ENCODE data around the gene WRAP73. TPM values are rescaled to one million over a fixed set of nuclear protein-coding genes. Genes with fewer than 3 reads are reported as not detected.

Gene WRAP73
- total RNA-seq, 1 donor from 2014 or later, result 15.6 TPM

DNA sequence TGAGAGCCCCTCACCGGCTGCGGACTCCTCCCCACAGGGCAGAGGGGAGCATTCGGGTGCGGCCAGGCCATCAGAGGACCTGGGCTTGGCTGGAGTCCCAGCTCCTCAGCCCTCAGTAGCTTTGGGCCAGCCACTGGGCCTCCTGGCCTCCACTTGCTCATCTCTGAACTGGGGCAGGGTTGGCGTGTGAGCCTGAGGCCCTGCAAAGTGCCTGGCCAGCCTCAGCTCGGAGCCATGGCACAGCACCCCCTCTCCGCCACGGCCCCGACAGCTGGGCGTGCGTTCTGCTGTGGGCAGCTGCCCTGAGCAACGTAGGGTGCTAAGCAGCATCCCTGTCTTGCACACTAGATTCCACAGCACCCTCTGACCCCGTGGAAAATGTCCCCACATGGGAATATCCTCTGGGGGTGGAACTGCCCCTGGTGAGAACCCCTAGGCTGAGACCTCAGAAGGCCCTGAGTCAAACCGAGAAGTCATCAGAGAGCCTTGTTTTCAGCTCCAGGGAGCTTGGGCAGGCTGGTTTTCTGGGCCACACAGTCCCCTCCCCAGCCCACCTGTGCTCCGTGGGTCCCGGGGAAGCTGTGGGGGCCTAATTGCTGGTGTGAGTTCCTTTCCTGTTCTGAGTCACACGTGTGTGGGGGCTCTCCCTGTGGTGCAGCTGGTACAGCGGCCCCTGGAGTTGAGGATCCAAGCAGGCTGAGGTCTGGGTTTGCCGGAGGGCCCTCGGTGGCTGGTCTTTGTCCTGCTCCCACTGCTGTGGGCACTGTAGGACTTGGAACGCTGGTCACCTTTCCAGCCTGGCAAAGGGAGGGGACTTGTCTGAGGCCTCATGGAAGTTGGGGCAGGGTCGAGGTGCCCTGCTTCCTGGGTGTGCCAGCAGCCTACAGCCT, 26.9 kb upstream of the WRAP73 start:
- FAIRE-seq, result no peak
- no peaks in the 10 kb centered on the region for H3K36me3 Mint-ChIP-seq (ENCODE audit: low read depth, unreplicated experiment)

GRCh38 chr1:3675436-3675835, 25.5 kb upstream of the WRAP73 start:
- TF ChIP-seq EZH2 (IDR thresholded peaks at IDR 0.05; ENCODE audit: insufficient read depth, low read length) (no peak), CTCF (IDR thresholded peaks at IDR 0.05; ENCODE audit: insufficient read depth, low read depth, low read length) (no peak)
- Histone ChIP-seq H2AFZ (ENCODE audit: low read depth, low read length) (no peak overlapping the region), H3K27me3 (ENCODE audit: insufficient read depth, low read length) (peaks cover 7% of the 10 kb centered on the region), H3K36me3 (ENCODE audit: insufficient read depth, low read length) (no peaks in the 10 kb centered on the region), H3K4me3 (ENCODE audit: insufficient read depth, low read depth, low read length) (no peak overlapping the region), H3K4me1 (ENCODE audit: insufficient read depth, low read length) (peaks cover 6% of the 10 kb centered on the region), H3K4me2 (ENCODE audit: low read length) (no peak overlapping the region), H3K9me3 (ENCODE audit: insufficient read depth, low read depth, low read length) (no peaks in the 10 kb centered on the region), H3K79me2 (ENCODE audit: insufficient read depth, low read length) (no peaks in the 10 kb centered on the region), H3K27ac (ENCODE audit: low read depth, low read length) (no peak overlapping the region), H4K20me1 (ENCODE audit: insufficient read depth, low read length) (no peaks in the 10 kb centered on the region), H3K9ac (ENCODE audit: low read length) (no peak overlapping the region)
- no peaks in the 10 kb centered on the region for H3K36me3 Mint-ChIP-seq (ENCODE audit: low read depth, unreplicated experiment)
- FAIRE-seq, result no peak
- no peak overlapping the region for H3K27ac Mint-ChIP-seq (ENCODE audit: unreplicated experiment)
- no peak overlapping the region for H3K4me3 Mint-ChIP-seq (ENCODE audit: unreplicated experiment)
- peaks cover 38% of the 10 kb centered on the region for H3K27me3 Mint-ChIP-seq (ENCODE audit: low read depth, unreplicated experiment)
- H3K4me1 Mint-ChIP-seq (ENCODE audit: low read depth, unreplicated experiment), result peaks cover 6% of the 10 kb centered on the region
- no peak for DNase-seq (ENCODE audit: low read depth)
- H3K9me3 Mint-ChIP-seq (ENCODE audit: unreplicated experiment), result no peaks in the 10 kb centered on the region

More for the DNA sequence above, 26.9 kb upstream of the WRAP73 start:
- Histone ChIP-seq H3K4me3 (ENCODE audit: insufficient read depth, low read depth, low read length) (no peak overlapping the region), H4K20me1 (ENCODE audit: insufficient read depth, low read length) (no peaks in the 10 kb centered on the region), H3K27ac (ENCODE audit: low read depth, low read length) (no peak overlapping the region), H3K4me1 (ENCODE audit: insufficient read depth, low read length) (peaks cover under 1% of the 10 kb centered on the region), H3K27me3 (ENCODE audit: insufficient read depth, low read length) (peaks cover 7% of the 10 kb centered on the region), H3K36me3 (ENCODE audit: insufficient read depth, low read length) (no peaks in the 10 kb centered on the region), H3K9ac (ENCODE audit: low read length) (no peak overlapping the region), H3K9me3 (ENCODE audit: insufficient read depth, low read depth, low read length) (no peaks in the 10 kb centered on the region), H3K79me2 (ENCODE audit: insufficient read depth, low read length) (no peaks in the 10 kb centered on the region), H3K4me2 (ENCODE audit: low read length) (no peak overlapping the region), H2AFZ (ENCODE audit: low read depth, low read length) (no peak overlapping the region)
- DNase-seq (ENCODE audit: low read depth), result no peak
- peaks cover 32% of the 10 kb centered on the region for H3K27me3 Mint-ChIP-seq (ENCODE audit: low read depth, unreplicated experiment)
- H3K9me3 Mint-ChIP-seq (ENCODE audit: unreplicated experiment), result no peaks in the 10 kb centered on the region
- no peak for TF ChIP-seq CTCF (IDR thresholded peaks at IDR 0.05; ENCODE audit: insufficient read depth, low read depth, low read length)
- TF ChIP-seq EZH2 (IDR thresholded peaks at IDR 0.05; ENCODE audit: insufficient read depth, low read length), result no peak
- no peak overlapping the region for H3K4me3 Mint-ChIP-seq (ENCODE audit: unreplicated experiment)
- no peak overlapping the region for H3K27ac Mint-ChIP-seq (ENCODE audit: unreplicated experiment)
- H3K4me1 Mint-ChIP-seq (ENCODE audit: low read depth, unreplicated experiment), result peaks cover 6% of the 10 kb centered on the region
